Epithelial cell of proximal tubule (primary cell): ENCODE results near the gene MRC1. TPM values are rescaled to one million over a fixed set of nuclear protein-coding genes. Genes with fewer than 3 reads are reported as not detected.

Source experiments
- DNase-seq: peaks from one replicate; pipeline ENCODE4 v3.0.0-alpha.2; 2011; ENCODE audit warnings: low read depth
- H3K4me3 ChIP-seq: 2 replicates; pipeline ENCODE4 v1.5.1; 2011; ENCODE audit warnings: low read depth, mild to moderate bottlenecking, low read length
- total RNA-seq: library from RNA; depleted of rRNA; stranded (reverse); fragments of >200 nt; gene quantifications from 2 replicates; pipeline ENCODE4 v1.2.3, GENCODE V29; 2015
- TF ChIP-seq, protein P1 (sequence below): conservative IDR thresholded peaks from 2 replicates; pipeline ENCODE4 v1.5.1; 2012; ENCODE audit warnings: low read depth, mild to moderate bottlenecking, low read length

Gene MRC1
- total RNA-seq, 1 donor from 2014 or later: not detected

DNA sequence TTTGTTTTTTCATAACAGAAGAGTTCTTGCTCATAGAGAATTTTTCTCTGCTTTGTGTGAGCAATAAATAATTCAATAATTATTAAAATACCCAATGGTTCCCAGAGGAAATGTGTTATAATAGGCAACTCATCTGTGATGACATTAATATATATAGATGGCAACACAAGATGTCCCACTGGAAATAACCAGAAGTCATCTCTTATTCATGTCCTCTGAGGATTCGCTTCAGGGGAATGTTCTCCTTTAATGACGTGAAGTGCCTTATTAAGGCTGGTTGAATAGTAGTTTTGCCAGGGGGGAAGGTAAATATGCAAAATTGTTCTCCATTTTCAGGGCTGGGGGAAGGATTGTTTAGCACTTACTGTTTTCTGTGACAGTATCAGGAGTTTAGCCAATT, 145.7 kb downstream of the MRC1 start:
- DNase-seq: no peak
- no peak overlapping the region for H3K4me3 ChIP-seq
- TF ChIP-seq, protein P1, sequence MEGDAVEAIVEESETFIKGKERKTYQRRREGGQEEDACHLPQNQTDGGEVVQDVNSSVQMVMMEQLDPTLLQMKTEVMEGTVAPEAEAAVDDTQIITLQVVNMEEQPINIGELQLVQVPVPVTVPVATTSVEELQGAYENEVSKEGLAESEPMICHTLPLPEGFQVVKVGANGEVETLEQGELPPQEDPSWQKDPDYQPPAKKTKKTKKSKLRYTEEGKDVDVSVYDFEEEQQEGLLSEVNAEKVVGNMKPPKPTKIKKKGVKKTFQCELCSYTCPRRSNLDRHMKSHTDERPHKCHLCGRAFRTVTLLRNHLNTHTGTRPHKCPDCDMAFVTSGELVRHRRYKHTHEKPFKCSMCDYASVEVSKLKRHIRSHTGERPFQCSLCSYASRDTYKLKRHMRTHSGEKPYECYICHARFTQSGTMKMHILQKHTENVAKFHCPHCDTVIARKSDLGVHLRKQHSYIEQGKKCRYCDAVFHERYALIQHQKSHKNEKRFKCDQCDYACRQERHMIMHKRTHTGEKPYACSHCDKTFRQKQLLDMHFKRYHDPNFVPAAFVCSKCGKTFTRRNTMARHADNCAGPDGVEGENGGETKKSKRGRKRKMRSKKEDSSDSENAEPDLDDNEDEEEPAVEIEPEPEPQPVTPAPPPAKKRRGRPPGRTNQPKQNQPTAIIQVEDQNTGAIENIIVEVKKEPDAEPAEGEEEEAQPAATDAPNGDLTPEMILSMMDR: no peak

DNA sequence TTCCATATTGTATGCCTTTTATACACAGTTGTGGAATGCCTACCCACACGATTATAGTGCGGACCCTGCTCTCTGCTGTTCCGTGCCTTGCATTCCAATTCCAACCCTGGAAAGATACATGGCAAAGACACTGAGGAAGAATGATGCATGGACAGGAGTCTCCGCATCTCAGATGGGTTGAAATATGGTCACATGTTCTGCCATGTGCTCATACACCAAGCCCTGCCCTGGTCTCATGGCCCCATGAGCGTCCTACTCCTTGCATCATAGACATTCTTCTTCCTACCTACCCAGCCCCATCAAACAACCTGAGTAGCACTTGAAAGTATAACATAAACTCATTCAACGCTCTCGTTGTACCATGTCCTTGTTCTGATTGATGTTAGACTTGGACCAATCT, 148.9 kb downstream of the MRC1 start:
- TF ChIP-seq, protein P1: no peak
- no peak overlapping the region for H3K4me3 ChIP-seq
- DNase-seq: no peak

DNA sequence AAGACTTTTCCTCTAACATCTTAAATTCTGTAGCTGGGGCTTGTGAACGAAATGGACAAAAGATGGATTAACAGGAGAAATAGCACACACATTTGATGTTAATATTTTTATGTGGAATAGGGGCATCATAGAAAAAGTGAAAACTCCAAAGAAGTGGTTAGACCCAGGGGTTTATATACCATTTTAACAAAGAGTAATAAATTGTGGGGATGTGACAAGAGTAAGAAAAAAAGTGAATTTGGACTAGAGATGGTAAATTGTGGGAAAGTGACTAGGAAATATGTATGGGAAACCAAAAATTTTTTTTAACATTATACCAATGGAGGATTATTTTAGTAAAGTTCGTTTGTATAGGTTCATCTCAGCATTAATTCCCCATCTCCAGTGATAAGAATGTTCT, 150.7 kb downstream of the MRC1 start:
- H3K4me3 ChIP-seq: no peak overlapping the region
- TF ChIP-seq, protein P1: no peak
- no peak for DNase-seq

Other genes starting within 250 kb of the MRC1 start
- 17.3 and 22.7 TPM in 2 replicates for gene HACD1, start 192.0 kb upstream of the MRC1 start, total RNA-seq
- gene STAM, start 165.2 kb upstream of the MRC1 start, total RNA-seq: 21.6 and 22.0 TPM in 2 replicates
- gene TMEM236, start 57.1 kb upstream of the MRC1 start, total RNA-seq: 0.07 and 0.17 TPM in 2 replicates
- not detected in 2 replicates for gene SLC39A12, start 142.6 kb downstream of the MRC1 start, total RNA-seq